ENCODE data around the gene CCDC91.
"Not testable (repeated sequence)": the region's sequence is repeated elsewhere in the genome, so short reads cannot be mapped to it uniquely, and the experiment has no call there.

The CCDC91 gene

DNA sequence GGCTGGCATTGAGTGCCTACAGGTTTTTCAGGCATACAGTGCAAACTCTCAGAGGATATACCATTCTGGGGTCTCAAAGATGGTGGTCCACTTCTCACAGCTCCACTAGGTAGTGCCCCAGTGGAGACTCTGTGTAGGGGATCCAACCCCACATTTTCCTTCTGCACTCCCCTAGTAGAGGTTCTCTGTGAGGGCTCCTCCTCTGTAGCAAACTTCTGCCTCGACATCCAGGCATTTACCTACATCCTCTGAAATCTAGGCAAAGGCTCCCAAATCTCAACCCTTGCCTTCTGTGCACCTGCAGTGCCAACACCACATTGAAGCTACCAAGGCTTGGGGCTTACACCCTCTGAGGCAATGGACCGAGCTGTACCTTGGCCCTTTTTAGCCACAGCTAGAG lies 179.2 kb downstream of the CCDC91 start:
- DNase-seq (ENCODE audit: low read depth): no peak

DNA sequence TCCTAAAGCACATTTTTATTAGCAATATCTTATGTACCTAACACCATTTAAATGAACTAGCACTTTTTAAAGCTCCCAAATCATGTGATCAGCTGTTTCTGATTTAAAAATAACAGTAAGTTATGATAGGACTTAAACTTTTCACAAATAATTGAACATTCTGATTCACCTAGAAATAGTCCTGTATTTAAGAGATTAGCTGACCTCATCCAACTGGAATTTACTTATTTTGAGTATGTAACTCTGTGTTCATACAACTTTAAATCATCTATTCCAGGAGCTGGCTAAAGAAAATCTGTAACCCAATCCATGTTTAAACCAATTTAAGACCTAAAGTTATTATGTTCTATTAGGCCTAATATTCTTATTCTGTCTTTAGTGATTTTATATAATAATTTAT lies 184.3 kb downstream of the CCDC91 start:
- no peak for DNase-seq (ENCODE audit: low read depth)

DNA sequence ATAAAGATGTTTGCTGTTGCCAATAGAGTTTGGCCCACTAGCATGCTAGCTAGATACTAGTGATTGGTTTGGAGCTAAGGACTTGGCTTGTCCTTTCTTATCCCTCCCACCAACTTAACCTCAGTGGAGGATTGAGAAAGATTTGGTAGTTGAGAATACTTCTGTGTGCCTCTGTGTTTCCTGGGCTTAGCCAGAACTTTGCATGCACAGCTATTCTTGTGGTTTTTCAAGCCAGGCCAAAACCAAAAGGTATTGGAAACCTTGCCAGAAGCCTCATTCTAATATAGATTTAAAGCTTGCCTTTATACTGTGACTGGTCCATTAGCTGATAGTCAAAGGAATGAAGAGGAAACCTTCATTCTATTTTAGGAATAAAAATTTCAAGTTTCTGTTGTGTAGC lies 188.5 kb downstream of the CCDC91 start:
- peak; percentile 84 for DNase-seq (ENCODE audit: low read depth)

DNA sequence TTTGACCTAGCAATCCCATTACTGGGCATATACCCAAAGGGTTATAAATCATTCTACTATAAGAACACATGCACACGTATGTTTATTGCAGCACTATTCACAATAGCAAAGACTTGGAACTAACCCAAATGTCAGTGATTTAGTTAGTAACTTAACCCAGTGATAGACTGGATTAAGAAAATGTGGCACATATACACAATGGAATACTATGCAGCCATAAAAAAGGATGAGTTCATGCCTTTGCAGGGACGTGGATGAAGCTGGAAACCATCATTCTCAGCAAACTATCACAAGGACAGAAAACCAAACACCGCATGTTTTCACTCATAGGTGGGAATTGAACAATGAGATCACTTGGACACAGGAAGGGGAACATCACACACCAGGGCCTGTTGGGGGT lies 189.5 kb downstream of the CCDC91 start:
- not testable (repeated sequence) for DNase-seq (ENCODE audit: low read depth)

DNA sequence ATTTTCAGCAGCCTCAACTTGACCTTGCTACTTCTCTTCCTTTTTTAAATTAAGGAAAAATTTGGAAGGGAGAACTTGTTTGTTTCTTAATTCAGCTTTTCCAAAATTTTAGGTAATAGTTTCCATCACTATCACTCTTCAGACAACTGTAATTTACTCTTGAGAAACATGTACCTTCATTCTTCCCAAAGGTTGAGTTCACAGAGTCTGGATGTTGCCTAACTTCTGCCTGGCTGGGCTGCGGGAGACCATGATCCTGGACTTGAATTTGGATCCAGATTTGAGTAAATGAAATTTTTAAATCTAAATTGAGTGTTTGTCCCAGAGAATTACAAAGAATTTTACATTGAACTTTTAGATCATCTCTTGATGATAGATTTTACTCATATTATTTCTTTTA lies 193.1 kb downstream of the CCDC91 start:
- no peak for DNase-seq (ENCODE audit: low read depth)

DNA sequence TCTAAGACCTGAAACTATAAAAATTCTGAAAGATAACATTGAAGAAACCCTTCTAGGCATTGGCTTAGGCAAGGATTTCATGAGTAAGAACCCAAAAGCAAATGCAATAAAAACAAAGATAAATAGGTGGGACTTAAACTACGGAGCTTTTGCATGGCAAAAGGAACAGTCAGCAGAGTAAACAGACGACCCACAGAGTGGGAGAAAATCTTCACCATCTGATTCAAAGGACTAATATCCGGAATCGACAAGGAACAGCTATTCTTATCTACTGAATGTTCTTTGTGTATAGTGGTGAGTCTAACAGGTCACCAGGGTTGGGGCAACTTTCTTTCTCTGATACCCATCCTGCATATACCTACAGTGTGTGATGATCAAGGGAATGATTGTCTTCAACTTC lies 198.6 kb downstream of the CCDC91 start:
- DNase-seq (ENCODE audit: low read depth): no peak

DNA sequence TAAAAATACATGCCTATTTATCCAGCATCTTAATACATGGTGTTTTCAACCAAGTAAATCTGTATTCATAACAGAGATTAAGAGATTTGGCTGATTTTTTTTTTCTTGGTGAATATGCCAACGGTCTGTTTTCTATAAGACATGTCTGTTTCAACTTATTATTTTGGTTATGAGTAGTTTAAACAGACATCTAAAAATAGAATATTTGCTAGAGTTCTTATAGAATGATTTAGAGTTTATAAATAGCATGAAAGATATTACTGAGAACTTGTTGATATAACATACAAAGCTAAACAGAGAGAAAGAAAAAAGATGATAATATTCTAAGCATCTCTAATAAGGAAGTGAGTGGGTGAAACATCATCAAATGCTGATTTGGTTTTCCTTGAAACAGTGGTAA lies 199.9 kb downstream of the CCDC91 start:
- DNase-seq (ENCODE audit: low read depth): no peak

DNA sequence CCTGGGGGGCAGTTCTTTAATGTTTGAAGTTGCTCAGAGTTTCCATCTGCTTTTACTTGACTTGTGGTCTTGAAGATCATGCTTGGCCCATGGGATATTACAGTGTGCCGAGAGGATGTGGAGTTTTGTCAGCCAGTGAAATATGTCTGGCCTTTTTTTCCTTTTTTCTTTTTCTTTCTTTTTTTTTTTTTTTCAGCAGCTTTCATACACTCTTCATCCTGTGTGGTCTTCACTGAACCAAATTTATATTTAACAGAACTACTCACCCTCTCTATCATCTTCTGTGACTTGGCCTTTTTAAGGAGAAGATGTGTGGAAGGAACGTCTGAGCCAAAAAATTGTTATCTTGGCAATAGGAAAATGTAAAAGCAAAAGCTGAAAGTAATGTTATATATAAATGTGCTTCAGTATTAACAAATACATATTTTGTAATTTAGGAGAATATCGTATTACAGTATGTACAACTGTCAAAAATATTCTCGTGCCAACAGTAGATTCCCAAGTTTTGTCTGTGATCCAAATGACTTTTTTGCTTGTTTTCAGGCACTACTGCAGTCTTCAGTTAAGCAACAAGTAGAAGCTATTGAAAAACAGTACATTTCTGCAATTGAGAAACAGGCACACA lies 200.6 kb downstream of the CCDC91 start:
- peak; percentile 38 for DNase-seq (ENCODE audit: low read depth)

DNA sequence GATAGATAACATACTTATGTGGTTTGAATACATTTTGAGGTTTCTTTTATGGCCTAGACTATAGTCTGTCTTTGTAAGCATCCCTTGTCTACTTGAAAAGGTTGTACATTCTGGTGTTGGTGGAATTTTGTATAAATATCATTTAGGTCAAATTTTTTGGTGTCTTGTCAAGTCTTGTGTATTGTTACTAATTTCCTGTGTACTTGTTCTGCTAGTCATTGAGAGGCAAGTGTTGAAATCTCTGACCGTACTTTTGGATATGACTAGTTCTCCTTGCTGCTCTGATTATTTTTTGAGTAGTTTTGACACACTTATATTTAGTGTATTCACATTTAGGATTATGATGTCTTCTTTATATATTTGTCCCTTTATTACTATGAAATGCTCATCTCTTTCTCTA lies 219.6 kb downstream of the CCDC91 start:
- DNase-seq (ENCODE audit: low read depth): no peak

DNA sequence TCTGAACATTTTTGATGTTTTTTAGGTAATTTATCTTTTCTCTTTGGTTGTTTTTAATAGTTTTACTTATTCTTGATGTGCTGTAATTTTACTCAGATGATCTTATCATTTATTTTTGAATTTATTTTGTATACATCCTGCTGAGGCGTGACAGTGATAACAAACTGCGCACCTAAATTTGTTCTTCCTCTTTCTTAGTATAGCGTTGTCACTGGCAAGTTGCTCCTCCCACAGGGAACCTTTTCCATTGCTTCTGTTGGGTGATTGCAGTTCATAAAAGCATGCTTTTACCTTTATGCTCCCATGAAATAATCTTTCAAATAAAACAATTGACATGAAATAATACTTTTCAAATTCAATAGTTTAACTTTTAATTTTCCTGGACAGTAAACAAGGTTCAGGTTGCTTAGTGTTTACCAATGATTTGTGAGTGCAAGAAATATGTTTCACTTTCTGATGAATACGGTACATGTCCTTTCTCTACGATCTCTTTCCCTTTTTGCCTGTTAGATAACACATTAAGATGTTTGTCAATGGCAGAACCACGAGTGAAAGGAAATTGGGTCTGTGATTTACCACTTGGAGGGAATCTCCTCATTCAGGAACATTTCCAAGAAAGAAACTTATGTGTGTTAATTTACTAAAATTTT lies 223.3 kb downstream of the CCDC91 start:
- DNase-seq (ENCODE audit: low read depth): no peak

DNA sequence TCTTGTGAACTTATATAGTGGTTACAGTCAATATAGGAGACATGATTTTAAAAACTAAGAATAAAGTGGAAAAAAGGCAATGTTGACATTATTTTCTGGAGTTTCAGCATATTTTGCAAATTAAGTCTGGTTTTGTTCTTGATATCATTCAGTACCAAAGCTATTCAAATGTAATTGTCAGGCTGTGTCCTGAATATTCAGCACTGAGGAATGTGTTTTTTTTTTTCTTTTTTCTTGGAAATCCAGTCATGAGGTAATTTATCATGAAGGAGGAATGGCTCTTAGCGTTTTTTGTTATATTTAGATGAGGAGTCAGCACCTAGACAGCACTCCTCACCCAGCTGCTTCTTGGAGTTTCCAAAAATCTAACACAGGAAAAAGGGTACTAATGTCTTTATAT lies 225.5 kb downstream of the CCDC91 start:
- peak; percentile 85 for DNase-seq (ENCODE audit: low read depth)

DNA sequence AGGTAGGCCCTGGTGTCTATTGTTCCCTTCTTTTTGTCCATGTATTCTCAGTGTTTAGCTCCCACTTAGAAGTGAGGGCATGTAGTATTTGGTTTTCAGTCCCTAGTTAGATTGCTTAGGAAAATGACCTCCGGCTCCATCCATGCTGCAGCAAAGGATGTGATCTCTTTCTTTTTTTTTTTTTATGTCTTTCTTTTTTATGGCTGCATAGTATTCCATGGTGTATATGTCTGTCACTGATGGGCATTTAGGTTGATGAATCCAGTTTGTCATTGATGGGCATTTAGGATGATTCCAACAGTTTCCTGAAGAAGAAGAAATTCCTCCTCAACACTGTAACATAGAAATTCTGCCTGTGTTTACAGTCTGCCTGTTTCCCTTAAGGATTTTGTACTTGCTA lies 231.1 kb downstream of the CCDC91 start:
- DNase-seq (ENCODE audit: low read depth): no peak

DNA sequence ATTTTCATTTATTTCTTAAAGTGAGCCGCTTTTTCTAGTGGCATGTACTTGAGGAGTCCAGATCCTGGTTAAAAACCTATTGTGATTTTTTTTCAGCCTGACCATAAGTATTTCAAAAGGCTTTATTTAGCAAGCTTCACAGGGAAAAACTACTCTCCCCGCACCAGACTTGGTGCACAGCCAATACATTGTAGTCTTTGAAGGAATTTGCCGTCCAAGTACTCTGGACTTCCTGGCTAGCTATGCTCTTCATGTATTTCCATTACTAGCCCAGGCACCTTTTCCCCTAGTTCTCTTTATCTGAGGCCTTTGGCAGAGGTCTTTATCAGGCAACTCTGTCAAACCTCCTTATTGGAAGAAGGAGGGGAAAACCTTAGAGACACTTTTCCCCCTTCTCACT lies 234.7 kb downstream of the CCDC91 start:
- no peak for DNase-seq (ENCODE audit: low read depth)

DNA sequence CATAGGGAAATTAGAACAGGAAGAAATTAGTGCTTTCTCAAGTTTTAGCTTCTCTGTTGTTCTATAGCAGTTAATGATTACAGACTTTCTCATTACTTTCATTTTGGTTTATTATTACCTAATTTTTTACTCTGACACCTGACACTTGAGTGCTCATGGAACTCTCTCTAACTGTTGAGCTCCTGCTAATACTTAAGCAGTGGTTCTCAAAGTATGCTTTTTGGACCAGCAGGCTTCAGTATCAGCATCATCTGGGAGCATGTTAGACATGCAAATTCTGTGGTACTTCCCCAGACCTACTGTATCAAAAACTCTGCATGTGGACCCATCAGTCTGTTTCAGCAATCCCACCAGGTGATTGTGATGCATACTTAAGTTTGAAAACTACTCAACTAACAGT lies 235.3 kb downstream of the CCDC91 start:
- no peak for DNase-seq (ENCODE audit: low read depth)

DNA sequence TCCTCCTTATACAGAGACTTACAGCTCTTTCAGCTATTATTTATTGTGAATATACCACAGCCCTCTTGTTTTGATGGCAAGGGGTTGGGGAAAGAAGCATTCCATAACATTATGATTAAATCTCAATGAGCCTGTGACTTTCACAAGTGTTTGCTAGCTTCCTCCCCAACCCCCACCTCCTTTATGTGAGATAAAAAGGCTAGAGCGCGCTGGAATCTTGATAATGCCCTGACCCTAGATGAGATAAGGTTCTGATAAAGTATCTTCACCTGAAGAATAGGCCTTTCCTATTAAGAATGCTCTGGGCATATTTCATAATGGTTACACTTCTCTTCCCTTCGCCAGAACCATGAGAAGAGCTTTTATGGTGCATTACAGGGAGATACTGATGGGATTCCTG lies 236.8 kb downstream of the CCDC91 start:
- DNase-seq (ENCODE audit: low read depth): no peak

DNA sequence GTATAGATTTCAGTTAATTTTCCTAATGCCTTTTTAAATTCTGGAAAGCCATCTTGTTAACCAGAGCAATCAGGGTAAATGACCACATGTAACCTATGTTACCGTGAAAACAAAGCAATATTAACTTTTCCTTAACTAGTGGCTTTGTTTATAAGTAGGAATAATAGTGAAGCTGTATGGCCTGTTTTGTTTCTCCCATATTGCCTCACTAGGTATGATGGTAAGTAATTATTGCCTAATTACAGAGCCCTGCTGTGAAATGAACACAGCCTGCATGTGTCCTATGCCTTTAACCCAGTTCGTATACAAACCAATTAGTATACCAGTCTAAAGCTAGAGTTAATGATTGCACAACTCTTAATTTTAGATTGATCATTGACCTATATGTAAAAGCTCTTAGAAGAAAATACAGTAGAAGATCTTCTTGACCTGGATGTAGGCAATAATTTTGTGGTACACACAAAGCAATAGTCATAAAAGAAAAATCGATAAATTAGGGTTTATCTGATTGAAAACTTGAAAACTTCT lies 249.9 kb downstream of the CCDC91 start:
- no peak for DNase-seq (ENCODE audit: low read depth)

DNA sequence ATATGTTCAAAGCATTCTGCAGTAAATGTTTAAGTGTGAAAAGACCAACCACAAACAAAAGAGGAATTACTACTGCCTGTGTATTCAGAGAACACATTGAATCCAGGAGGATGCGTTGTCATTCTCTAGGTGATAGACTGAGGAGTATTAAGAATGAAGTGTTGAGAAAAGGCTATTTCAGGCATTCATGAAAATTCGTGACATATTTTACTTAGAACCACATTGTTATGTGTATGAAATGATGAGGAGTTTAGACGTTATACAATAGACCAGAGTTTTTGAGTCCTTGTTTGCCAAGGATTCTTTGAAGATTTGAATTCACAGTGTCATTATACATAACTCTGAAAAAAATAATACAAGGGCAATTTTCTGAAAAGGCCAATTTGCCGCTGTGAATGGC lies 251.8 kb downstream of the CCDC91 start:
- DNase-seq (ENCODE audit: low read depth): no peak

DNA sequence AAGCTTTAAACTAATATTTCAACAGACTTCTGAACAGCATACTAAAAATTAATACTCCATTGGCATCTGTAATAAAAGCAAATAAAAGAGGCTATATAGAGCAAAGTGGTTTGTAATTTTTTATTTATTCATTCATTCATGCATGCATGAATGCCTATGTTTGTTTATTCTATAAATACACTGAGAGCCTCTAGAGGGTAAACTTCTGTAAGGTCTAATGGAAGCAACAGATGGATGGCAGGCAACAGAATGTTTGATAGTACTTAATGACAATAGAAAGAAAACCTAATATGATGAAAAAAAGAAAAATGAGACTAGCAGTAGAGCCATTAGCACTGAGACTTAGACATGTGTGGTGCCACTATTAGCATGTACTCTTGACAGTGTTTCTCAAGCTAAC lies 253.1 kb downstream of the CCDC91 start:
- DNase-seq (ENCODE audit: low read depth): no peak

DNA sequence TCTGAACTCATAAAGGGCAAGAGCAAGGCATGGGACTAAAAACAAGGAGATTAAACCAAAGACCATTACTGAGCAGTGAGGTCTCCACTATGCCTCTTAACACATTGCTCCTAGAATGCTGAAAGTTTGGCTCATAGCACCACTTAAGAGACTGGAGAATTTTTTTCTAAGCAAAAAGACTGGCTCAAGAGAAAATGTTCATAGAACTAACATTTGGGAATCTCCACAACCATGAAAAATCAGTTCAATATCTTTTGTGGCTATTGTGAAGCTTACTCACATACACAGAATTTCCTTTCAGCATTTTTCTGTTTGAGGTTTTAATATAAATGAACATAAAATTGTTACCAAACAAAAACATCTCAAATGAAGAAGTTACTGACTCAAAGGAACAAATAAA lies 255.8 kb downstream of the CCDC91 start:
- peak; percentile 46 for DNase-seq (ENCODE audit: low read depth)

DNA sequence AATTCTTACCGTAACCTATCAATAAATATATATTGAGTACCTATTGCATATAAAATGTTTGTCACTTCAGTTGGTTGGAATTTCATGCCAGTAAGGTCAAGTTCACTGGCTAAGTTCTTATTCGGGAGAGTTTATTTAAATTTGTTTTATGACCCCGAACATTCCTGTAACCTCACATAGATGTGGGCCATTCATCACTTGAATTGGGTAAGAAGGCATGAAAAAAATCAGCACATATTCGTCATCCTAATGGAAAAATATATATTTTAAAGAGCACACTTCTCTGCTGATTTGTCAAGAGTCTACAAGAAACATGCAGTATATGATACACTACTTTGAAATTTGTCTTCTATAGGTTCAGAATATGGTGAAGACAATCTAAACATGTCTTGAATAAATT lies 263.4 kb downstream of the CCDC91 start:
- DNase-seq (ENCODE audit: low read depth): no peak

DNA sequence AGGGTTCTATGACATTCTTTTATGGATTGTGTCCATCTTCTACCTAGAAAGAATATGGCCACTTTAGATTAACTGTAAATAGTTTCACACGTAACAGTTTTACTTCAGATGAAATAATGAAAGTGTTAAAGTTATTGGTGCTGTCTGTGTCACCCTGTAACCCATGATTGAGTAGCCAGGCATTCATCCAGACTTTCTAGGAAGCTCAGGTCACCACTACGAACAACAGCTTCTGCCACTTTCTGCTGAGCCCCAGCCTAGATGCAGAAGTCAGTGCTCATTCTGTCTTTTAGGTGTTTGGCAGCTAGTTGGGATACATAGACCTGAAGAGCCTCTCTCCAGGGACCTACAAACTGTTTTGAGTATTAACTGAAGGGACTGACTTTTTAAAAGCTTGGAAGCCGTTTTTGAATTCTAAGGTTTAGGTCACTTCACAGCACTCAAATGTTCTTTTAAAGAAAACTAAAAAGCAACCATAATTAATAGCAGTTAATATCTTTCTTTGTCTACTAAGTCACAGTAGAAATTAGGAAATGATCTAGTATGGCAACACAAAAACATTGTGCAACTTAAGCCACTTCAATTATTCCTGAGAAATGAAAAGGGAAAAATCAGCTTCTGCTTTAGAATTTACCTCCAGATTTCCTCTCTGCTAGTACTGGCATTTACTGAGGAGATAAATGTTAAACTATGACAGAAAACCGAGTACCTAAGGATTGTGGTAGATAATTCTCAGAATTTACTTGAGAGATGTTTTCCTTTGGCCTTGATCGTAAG lies 266.9 kb downstream of the CCDC91 start:
- DNase-seq (ENCODE audit: low read depth): no peak

DNA sequence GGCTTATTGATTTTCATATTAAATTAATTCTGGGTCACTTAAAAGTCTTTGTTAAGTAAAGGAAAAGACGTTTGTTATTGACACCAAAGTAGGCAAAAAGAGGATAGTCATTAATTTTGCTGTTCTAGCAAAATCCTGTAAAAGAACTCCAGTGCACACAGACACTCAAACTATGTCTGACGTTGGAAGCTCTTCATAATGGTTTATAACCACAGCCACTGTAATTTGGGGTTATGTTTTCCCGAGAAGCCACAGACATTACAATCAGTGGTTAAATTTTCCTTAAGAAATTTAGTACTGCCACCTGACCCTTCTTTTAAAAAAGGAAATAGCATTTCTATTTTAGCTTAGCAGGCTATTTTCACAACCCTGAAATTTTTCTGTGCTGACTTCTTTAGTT lies 267.5 kb downstream of the CCDC91 start:
- no peak for DNase-seq (ENCODE audit: low read depth)

DNA sequence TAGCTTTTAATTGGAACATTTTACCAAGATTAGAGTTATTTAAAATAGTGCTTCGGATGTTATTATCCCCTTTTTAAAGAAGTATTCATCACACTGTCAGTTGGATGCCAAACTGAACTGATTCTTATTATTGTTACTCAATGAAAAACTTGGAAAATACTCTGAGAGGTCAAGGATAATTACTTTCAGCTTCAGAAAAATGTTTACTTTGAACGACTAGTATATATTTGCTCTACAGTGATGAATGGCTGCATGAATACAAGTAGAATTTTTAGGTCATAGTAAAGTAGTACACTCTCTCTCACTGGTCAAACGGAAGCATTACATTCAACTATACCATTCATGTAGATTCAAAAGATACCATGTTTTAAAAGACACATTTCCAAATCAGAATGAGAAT lies 269.2 kb downstream of the CCDC91 start:
- DNase-seq (ENCODE audit: low read depth): no peak
